GM12875 (cell line): ENCODE measurements around the gene ANAPC16.

Experiments
- H3K4me3 ChIP-seq: one replicate; pipeline ENCODE4 v1.5.1; 2011; ENCODE audit warnings: low read depth, low read length, control low read depth
- CTCF ChIP-seq: IDR thresholded peaks from 2 replicates; pipeline ENCODE4 v1.5.1; 2011; ENCODE audit warnings: low read depth, mild to moderate bottlenecking, control low read depth, inconsistent platforms, low read length, moderate library complexity, borderline replicate concordance; ENCODE audit not compliant: insufficient read depth

Gene ANAPC16

GRCh38 chr10:72273410-72274212 lies 57.8 kb downstream of the ANAPC16 start, which contains the start of gene DDIT4:
DDIT4 (plus strand) TSS chr10:72273924; CDS start chr10:72274217, 293 bp downstream.
- peak within 1 kb of the TSS; percentile 94 for H3K4me3 ChIP-seq
- no peak for TF ChIP-seq CTCF

GRCh38 chr10:72274213-72274729 lies 58.5 kb downstream of the ANAPC16 start:
- no peak for TF ChIP-seq CTCF
- peak overlapping the region; percentile 94 for H3K4me3 ChIP-seq

- peak overlapping the region; percentile 94 for H3K4me3 ChIP-seq
- TF ChIP-seq CTCF: peak; percentile 86
Measured at GRCh38 chr10:72274730-72275350, 59.0 kb downstream of the ANAPC16 start.

GRCh38 chr10:72275351-72276012 lies 59.7 kb downstream of the ANAPC16 start:
- TF ChIP-seq CTCF: no peak
- peak overlapping the region; percentile 94 for H3K4me3 ChIP-seq

- no peak for TF ChIP-seq CTCF
- H3K4me3 ChIP-seq: peak overlapping the region; percentile 94
Measured at GRCh38 chr10:72276013-72276387, 60.2 kb downstream of the ANAPC16 start.

- TF ChIP-seq CTCF: no peak
- peak overlapping the region; percentile 94 for H3K4me3 ChIP-seq
Measured at GRCh38 chr10:72276421-72277339, 60.9 kb downstream of the ANAPC16 start.
